HepG2 (cell line): ENCODE results near the gene PLEKHH3. TPM values are rescaled to one million over a fixed set of nuclear protein-coding genes. Genes with fewer than 3 reads are reported as not detected.

Experiments used
- GFI1 ChIP-seq: sonication (generic); formaldehyde crosslinking; IDR thresholded peaks from 2 replicates; pipeline ENCODE4 v1.5.0; 2020; ENCODE audit warnings: missing genetic modification reagents, mild to moderate bottlenecking, borderline replicate concordance
- JDP2 ChIP-seq: sonication (generic); formaldehyde crosslinking; IDR thresholded peaks from 2 replicates; pipeline ENCODE4 v1.8.1; 2022; ENCODE audit warnings: missing genetic modification reagents, borderline replicate concordance
- KIAA2018 ChIP-seq: sonication (generic); formaldehyde crosslinking; IDR thresholded peaks from 2 replicates; pipeline ENCODE4 v1.5.0; 2020; ENCODE audit warnings: mild to moderate bottlenecking, missing genetic modification reagents, borderline replicate concordance
- NR1H2 ChIP-seq: sonication (generic); formaldehyde crosslinking; IDR thresholded peaks from 2 replicates; pipeline ENCODE4 v1.8.1; 2022; ENCODE audit warnings: low read depth, missing genetic modification reagents, borderline replicate concordance
- SMAD1 ChIP-seq: sonication (generic); formaldehyde crosslinking; IDR thresholded peaks from 2 replicates; pipeline ENCODE4 v1.4.0; 2020; ENCODE audit warnings: missing genetic modification reagents, low read depth, mild to moderate bottlenecking, borderline replicate concordance
- SOX13 ChIP-seq, 3 experiments: fragments of 450-650 bp in 1 of 3; sonication (generic) in 1 of 3; formaldehyde crosslinking in 1 of 3; IDR thresholded peaks in 2 of 3; conservative IDR thresholded peaks in 1 of 3; 2 replicates each; pipeline versions ENCODE4 v1.5.0 to v1.6.1; 2016 to 2020; ENCODE audit warnings: antibody characterized with exemption in 1 of 3, mild to moderate bottlenecking in 1 of 3, missing compliant biosample characterization in 1 of 3, missing genetic modification reagents in 1 of 3, moderate library complexity in 1 of 3
- TEAD3 ChIP-seq: optimal IDR thresholded peaks from 2 replicates; pipeline ENCODE3; 2016; ENCODE audit warnings: borderline replicate concordance
- WIZ ChIP-seq: sonication (generic); formaldehyde crosslinking; IDR thresholded peaks from 2 replicates; pipeline ENCODE4 v1.5.1; 2020; ENCODE audit warnings: mild to moderate bottlenecking, missing genetic modification reagents
- ZBTB33 ChIP-seq: sonication (generic); formaldehyde crosslinking; IDR thresholded peaks from 2 replicates; pipeline ENCODE4 v1.4.0; 2020; ENCODE audit warnings: missing genetic modification reagents
- ZNF256 ChIP-seq: sonication (generic); formaldehyde crosslinking; conservative IDR thresholded peaks from 2 replicates; pipeline ENCODE4 v1.4.0; 2020; ENCODE audit warnings: missing genetic modification reagents
- ZNF607 ChIP-seq: sonication (generic); formaldehyde crosslinking; IDR thresholded peaks from 2 replicates; pipeline ENCODE4 v1.5.1; 2020; ENCODE audit warnings: missing genetic modification reagents, mild to moderate bottlenecking, borderline replicate concordance
- ZNF75D ChIP-seq: sonication (generic); formaldehyde crosslinking; IDR thresholded peaks from 2 replicates; pipeline ENCODE4 v1.8.1; 2023; ENCODE audit warnings: missing genetic modification reagents, mild to moderate bottlenecking, borderline replicate concordance
- ZNF776 ChIP-seq: sonication (generic); formaldehyde crosslinking; IDR thresholded peaks from 2 replicates; pipeline ENCODE4 v1.4.0; 2020; ENCODE audit warnings: mild to moderate bottlenecking, missing genetic modification reagents
- ZNF788 ChIP-seq: sonication (generic); formaldehyde crosslinking; IDR thresholded peaks from 2 replicates; pipeline ENCODE4 v1.5.0; 2020; ENCODE audit warnings: mild to moderate bottlenecking, missing genetic modification reagents, borderline replicate concordance
- polyA plus RNA-seq, 8 experiments: library from polyadenylated mRNA; depleted of rRNA in 3 of 8; stranded (reverse) in 7 of 8; unstranded in 1 of 8; fragments of >200 nt; fragmentation: Illumina TruSeq in 4 of 8; extraction: Trizol in 4 of 8; gene quantifications; 2 replicates each; pipeline versions ENCODE4 v1.2.1 to v1.2.3, GENCODE V29; 2011 to 2016; ENCODE audit warnings: low read depth in 4 of 8, missing spikeins in 1 of 8, mixed read lengths in 1 of 8; ENCODE audit not compliant: insufficient read depth in 1 of 8
- total RNA-seq, 5 experiments: library from RNA; depleted of rRNA; stranded (reverse); fragments of >200 nt; fragmentation: Illumina TruSeq; extraction: Trizol; gene quantifications; 2 replicates each; pipeline ENCODE4 v1.2.3, GENCODE V29; 2016; ENCODE audit warnings: low read depth in 1 of 5

The PLEKHH3 gene
- total and polyA plus RNA-seq, 2 of the 13 experiments (the other 11 are each of a cell fraction or from before 2014, with no cell fraction given): 6.0 to 19.9 TPM

GRCh38 chr17:42679492-42680330 is 2.9 kb upstream of the PLEKHH3 start (continued):
- TF ChIP-seq ZBTB33: peak; percentile 86
- no peak for TF ChIP-seq ZNF75D (CRISPR knock-in tag)
- no peak for TF ChIP-seq GFI1 (CRISPR knock-in tag)
- TF ChIP-seq KIAA2018 (CRISPR knock-in tag): no peak
- TF ChIP-seq TEAD3 (CRISPR knock-in tag): peak; percentile 22
- no peak for TF ChIP-seq ZNF607 (CRISPR knock-in tag)
- TF ChIP-seq JDP2 (CRISPR knock-in tag): no peak
- no peak for TF ChIP-seq ZNF788 (CRISPR knock-in tag)
- TF ChIP-seq ZNF776 (CRISPR knock-in tag): no peak; the same call in 1 of the 2 replicates
- 0 out of 2 replicates have a peak, but pooled peaks have one; percentile 49 for TF ChIP-seq WIZ (CRISPR knock-in tag)
- TF ChIP-seq ZNF256 (CRISPR knock-in tag): no peak
- TF ChIP-seq SOX13 (IDR thresholded peaks at IDR 0.05): no peak
- no peak for TF ChIP-seq SOX13 (CRISPR knock-in tag; conservative IDR thresholded peaks at IDR 0.05 in 1 of 2, IDR thresholded peaks at IDR 0.05 in 1 of 2)
- TF ChIP-seq NR1H2 (CRISPR knock-in tag): no peak
- no peak for TF ChIP-seq SMAD1 (CRISPR knock-in tag)
